Measurements from ENCODE around the gene CDK4. TPM values are rescaled to one million over a fixed set of nuclear protein-coding genes. Genes with fewer than 3 reads are reported as not detected.
"Not testable (repeated sequence)": the region's sequence is repeated elsewhere in the genome, so short reads cannot be mapped to it uniquely, and the experiment has no call there.

The CDK4 gene
- total RNA-seq, 1 donor from 2014 or later = 113 TPM

DNA sequence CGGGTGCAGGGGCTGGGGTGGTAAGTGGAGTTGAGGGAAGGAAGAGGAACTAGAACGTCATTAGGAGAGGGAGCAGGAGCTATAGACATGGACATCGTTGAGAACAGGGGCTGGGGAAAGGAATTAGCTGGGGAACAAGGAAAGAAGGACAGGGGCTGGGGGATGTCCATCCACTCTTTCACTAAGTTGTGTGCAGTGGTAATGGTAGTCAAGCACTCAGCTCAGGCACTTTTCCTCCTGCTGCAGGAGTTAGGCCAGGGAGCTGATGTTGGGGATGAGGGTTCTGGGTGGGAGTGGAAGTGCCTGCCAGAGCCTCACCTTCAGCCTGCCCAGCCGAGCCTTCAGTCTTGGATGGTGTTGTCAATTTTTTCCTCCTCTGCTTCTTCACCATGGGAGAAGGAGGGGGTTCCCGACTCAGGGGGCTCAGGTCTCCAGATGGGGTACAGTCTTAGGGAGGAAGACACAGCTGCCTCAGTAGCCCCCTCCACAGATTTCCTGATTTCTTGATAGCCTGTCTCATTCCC, 22.7 kb downstream of the CDK4 start:
- intact Hi-C loops (cut with micrococcal nuclease) = no loop called here

DNA sequence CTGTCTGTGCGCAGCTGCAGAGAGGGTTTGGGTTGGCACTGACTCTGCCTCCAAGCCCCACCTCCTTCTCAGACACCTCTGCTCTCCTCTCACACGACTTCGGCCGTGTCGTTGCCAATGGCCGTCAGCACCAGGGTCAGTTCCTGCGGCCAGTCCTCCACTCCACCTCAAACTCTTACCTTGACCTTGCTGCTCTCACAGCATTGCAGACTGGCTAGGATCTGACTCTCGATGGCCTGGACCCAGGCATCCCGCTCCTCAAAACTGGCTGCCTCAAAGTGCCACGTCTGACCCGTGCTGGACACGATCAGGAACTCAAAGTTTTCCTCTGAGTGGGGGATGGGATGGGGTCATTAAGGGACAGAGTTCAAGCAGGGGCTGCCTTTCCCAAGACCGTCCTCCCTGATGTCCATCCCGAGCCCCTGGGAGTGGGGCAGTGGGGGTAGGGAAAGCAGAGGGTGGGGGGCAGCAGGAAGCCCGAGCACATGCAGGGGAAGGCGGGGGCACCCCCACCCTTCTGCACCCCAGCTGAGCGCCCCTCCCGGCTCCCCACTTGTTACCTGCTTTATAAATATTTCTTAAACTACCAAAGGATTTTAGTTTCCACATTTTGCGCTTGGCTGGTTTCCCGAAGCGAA, 24.2 kb downstream of the CDK4 start:
- intact Hi-C loops (cut with micrococcal nuclease) = no loop called here

DNA sequence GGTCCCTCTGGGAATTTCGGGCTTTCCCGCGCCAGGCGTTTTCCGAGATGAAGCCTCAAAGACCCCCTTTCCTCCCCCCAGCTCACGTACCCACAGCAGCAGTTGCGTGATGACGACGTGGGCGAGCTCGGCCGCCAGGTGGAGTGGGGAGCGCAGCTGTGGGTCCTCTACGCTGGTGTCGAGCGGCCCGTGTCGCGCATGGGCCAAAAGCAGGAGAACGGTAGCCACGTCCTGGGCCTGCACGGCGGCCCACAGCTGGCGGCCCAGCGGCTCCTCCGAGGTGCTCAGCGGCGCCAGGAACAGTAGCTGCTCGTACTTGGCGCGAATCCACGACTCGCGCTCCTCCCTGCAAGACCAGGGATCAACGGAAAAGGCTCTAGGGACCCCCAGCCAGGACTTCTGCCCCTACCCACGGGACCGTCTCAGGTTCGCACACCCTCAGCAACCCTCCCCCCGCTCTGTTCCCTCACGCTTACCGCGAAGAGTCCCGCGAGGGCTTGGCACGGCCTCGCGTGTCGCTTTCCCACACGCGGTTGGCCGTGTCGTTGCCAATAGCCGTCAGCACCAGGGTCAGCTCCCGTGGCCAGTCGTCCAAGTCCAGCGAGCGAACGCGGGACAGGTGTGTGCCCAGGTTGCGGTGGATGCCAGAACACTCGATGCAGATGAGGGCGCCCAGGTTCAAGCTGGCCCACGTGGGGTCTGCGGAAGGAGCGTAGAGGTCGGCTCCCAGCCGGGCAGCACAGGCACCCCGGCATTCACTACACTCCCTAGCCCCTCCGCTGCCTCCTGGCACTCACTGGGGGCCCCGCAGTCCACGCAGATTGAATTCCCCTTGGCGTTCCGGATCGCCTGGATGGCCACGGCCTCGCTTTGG, 25.0 kb downstream of the CDK4 start:
- intact Hi-C loops (cut with micrococcal nuclease) = no loop called here

DNA sequence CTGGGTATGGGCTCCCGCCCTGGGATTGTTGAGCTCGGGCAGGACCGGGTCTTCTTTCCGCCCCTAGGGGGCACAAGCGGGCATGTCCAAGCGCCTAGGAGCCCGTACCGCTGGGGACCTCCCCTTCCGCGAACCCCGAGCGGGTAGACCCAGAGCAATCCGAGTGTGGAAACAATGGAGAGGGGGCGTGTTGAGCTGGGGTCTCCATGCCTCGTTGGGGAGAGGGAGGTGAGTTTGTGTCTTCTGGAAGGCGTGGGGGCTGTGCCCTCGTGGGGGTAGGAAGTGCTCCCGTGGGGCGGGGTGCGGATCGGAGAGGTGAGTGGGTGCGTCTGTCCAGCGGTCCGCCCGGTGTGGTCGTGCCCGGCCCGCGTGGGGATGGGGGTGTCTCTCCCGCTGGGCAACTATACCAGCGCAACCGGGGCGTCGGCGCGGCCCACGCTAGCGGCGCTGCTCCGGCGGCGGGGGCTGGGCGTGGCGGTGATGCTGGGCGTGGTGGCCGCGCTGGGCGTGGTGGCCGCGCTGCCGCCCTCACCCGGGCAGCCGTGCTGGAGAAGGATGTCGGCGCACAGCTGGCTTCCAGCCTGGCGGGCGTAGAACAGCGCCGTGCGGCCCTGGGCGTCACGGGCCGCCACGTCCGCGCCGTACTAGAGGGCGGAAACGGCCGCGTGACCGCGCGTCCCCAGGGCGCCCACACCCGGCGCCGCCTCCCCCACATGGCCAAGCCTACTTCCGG, 25.8 kb downstream of the CDK4 start:
- intact Hi-C loops (cut with micrococcal nuclease) = no loop called here

DNA sequence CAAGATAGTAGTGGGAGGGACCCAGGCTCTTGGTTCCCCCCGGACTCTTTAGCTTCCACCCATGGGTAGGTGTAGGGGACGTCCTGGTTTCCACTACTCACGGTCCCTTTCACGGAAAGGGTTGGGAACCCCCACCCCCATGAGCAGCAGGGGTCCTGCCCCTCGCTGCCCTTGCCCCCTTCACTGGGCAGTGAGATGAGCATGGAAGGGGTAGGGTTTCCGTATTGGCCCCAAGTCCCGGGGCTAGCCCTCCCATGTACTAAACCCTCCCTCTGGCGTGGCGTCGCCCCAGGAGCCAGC, 26.3 kb downstream of the CDK4 start:
- intact Hi-C loops (cut with micrococcal nuclease) = no loop called here

DNA sequence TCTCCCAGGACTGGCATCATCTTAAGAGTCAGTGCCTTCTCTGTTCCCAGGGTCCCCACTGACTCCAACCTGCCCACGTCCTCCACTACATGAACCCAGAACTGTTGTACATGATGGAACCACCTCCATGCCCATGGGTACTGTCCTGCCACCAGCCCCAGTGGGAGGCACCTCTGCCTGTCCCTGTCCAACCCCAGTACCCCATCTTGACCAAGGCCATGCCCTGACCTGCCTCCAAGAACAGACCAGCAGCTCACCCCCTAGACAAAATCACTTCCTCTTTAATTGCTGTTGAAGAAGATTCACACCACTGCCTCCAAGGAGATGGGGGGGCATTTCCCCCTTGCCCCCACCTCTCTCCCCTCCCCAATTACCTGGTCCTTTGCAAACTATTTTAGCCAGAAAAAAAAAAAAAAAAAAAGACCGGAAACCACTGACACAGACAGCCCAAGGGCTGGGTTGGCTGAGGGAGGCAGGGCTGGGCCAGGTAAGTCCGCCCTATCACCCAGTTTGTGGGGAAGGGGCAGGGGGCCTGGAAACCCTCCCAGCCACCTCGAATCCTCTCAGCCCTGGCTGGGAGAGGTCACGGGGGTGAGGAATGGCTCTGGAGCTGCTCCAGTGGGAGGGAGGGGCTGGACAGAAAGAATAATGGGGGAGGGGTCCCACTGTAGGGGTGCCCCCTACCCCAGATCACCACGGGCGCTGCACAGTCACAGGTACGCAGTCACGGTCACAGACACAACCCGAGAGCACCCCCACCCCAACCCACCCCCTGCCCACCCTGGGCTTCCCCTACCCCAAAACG, 27.0 kb downstream of the CDK4 start:
- intact Hi-C loops (cut with micrococcal nuclease) = no loop called here

DNA sequence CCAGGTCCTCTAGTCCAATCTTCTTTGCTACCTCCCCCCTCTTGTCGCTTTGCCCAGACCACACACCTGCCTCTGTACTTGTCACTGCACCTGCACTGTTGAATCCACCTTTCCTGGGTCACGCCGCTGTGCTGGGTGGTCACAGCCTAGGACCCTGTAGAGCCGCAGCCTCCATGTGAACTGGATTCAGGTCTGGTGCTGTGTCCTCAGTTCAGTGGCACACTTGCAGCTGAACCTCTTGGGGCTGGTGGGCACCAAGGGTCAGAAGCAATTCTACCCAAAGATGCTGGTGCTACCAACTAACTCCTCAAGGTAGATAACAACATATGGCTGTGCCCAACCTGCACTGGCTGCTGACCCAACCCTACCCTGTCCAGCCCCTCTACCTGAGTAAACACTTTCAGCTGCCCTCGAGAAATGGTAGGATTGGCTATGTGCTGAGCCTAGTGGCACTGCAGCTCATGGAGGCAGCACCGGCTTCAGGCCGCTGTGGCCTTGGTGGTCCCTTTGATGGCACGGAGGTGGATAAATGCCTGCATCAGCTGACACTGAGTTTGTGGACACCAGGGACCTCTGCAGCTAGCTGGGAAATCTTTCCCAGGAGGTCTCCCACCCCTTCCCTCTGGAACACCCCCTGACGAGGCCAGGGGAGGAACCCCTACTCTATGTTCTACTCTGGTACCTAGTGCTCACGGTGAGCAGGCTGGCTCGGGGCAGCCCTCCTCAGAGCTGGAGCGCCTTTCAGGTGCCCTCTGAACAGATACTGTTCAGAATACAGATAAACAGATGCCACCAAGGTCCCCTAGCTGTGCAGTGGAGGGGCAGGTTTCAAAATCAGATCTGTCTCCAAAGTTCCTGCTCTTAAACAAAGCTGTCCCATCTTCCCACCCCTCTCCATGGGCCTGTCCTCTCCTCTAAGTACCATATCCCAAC, 27.8 kb downstream of the CDK4 start:
- intact Hi-C loops (cut with micrococcal nuclease) = no loop called here

DNA sequence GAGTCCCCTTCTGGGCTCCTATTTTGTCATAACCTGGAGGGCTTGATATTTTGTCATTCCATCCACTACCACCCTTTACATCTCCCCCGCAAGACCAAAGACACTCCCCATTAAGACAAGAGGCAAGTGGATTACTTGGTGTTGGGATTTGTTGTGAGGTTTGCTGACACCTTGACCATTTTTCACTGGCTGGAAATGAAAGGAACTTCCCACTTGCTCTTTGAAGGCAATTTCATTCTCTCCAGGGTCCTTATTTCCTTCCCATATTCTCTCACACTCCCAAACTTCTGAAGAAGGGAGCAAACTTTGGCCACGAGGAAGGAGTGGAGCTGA, 28.5 kb downstream of the CDK4 start:
- intact Hi-C loops (cut with micrococcal nuclease) = no loop called here

DNA sequence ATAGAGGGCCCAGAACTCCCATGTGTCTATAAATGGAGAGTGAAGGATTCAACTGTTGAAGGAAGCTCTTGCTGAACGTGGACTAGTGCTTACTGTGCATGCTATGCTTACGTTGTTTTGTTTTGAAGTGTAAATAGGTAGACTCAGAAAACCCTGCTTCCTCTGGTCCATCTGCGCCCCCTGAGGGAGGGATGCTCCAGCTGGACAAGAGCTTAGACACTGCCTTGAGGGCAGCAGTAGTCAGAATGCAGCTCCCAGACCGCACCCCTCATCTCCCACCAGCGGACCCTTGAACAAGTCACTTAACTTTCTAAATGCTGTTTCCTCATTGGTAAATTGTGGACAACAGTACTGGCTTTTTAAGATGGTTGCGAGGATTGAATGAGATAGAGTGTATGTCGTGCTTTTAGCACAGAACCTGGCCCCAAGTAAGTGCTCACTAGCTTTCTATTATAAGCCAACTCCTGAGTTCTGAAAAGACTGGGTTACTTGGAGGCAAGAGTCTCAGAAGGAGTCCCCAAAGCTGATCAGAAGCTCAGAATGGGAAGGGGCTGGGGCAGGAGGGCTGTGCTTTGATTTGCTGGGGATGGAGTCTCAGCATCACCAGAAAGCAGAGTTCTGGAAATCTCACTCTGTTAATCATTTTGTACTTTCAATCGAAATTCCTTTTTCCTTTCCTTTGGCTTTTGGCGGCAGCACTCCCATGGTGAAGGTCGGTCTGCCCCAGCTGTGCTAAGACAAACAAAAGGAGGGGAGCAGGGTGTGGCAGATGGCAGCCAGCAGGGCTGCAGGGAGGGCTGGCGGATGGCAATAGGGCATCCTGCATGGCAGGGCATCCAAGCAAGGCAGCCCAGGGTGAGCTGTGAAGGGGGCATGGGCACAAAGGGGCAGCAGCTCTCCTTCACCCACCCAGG, 29.1 kb downstream of the CDK4 start:
- intact Hi-C loops (cut with micrococcal nuclease) = no loop called here

DNA sequence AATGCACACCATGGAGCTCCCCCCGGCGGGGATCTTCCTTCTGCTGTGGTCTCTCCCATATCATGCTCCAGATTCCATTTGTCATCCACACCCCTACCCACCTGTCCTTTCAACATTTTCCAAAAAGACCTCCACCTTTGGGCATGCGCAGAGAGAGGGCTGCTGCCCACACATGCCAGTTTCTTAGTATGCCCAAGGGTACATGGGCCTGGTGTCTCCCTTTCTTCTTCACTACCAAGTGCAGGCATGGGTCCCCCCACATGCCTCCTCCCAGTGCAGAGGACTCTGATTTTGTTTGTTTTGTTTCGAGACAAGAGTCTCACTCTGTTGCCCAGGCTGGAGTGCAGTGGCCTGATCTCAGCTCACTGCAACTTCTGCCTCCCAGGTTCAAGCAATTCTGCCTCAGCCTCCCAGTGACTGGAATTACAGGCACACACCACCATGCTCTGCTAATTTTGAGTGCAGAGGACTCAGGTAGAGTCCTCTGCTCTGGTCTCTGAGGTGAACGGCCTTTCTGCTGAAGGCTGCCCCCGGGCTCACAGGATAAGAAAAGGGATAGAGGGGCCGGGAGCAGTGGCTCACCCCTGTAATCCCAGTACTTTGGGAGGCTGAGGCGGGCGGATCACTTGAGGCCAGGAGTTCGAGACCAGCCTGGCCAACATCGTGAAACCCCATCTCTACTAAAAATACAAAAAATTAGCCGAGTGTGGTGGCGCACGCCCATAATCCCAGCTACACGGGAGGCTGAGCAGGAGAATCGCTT, 30.1 kb downstream of the CDK4 start:
- intact Hi-C loops (cut with micrococcal nuclease) = not testable (repeated sequence)

DNA sequence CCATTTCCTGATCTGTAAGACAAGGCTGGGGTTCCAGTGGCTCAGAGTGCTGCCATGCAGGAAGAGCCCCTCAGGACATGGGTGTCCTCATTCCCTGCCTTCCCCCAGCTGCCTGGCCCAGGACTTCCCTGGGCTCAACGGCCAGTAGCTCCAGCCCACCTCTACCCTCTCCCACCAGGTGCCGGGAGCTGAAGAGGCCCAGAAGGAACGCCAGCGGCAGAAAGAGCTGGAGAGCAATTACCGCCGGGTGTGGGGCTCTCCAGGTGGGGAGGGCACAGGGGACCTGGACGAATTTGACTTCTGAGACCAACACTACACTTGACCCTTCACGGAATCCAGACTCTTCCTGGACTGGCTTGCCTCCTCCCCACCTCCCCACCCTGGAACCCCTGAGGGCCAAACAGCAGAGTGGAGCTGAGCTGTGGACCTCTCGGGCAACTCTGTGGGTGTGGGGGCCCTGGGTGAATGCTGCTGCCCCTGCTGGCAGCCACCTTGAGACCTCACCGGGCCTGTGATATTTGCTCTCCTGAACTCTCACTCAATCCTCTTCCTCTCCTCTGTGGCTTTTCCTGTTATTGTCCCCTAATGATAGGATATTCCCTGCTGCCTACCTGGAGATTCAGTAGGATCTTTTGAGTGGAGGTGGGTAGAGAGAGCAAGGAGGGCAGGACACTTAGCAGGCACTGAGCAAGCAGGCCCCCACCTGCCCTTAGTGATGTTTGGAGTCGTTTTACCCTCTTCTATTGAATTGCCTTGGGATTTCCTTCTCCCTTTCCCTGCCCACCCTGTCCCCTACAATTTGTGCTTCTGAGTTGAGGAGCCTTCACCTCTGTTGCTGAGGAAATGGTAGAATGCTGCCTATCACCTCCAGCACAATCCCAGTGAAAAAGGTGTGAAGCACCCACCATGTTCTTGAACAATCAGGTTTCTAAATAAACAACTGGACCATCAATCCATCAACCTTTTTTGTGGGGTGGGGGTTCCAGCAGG, 31.2 kb downstream of the CDK4 start:
- intact Hi-C loops (cut with micrococcal nuclease) = no loop called here

DNA sequence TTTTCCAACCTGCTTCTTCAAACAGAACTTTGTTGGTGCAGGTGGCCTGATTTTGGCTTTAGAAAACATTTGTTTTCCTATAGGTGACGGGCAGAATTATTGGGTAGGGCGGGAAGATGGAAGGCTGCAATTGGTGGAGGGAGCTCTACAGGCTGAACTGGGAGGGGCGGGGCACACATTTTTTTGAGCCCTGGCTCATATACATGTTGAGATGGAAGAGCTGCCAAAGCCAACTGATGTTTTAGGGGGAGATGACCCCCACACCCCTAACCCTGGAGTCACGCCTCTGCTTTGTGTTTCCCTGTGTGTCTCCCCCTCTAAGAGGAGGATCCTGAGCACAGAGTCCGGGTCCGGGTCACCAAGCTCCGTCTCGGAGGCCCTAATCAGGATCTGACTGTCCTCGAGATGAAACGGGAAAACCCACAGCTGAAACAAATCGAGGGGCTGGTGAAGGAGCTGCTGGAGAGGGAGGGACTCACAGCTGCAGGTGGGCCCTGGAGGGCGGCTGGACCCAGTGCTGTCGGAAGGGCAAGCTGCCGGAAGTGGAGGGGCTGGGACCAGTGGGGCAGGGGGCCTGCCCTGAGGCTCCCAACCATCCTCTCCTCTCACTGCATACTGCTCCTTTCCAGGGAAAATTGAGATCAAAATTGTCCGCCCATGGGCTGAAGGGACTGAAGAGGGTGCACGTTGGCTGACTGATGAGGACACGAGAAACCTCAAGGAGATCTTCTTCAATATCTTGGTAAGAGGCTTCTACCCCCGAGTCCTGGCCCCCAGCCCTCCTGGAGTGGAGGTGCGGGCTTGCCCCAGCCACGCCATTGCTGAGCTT, 32.1 kb downstream of the CDK4 start:
- intact Hi-C loops (cut with micrococcal nuclease) = no loop called here

DNA sequence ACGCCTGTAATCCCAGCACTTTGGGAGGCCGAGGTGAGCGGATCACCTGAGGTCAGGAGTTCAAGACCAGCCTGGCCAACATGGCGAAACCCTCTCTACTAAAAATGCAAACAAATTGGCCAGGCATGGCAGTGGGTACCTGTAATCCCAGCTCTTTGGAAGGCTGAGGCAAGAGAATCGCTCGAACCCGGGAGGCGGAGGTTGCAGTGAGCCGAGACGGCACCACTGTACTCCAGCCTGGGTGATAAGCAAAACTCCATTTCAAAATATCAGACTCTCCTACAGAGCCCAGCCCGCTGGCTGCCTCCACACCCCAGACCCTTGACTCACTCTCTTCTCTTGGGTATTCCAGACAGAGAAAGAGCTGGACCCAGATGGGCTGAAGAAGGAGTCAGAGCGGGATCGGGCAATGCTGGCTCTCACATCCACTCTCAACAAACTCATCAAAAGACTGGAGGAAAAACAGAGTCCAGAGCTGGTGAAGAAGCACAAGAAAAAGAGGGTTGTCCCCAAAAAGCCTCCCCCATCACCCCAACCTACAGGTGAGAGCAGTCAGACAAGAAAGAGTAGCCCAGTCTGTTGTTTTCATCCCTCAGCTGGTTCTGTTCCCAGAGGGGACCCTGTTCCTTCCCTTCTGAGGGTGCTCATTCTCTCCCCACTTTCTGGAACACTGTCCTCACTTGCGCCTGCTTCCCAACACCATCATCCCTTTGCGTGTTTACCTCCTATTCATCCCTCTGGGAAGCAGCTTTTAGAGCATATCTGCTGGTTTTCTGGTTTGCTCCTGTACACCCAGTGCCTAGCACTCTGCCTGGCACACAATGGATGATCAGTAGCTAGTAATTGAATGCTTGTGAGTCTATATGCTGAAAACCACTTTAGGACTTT, 33.2 kb downstream of the CDK4 start:
- intact Hi-C loops (cut with micrococcal nuclease) = no loop called here

DNA sequence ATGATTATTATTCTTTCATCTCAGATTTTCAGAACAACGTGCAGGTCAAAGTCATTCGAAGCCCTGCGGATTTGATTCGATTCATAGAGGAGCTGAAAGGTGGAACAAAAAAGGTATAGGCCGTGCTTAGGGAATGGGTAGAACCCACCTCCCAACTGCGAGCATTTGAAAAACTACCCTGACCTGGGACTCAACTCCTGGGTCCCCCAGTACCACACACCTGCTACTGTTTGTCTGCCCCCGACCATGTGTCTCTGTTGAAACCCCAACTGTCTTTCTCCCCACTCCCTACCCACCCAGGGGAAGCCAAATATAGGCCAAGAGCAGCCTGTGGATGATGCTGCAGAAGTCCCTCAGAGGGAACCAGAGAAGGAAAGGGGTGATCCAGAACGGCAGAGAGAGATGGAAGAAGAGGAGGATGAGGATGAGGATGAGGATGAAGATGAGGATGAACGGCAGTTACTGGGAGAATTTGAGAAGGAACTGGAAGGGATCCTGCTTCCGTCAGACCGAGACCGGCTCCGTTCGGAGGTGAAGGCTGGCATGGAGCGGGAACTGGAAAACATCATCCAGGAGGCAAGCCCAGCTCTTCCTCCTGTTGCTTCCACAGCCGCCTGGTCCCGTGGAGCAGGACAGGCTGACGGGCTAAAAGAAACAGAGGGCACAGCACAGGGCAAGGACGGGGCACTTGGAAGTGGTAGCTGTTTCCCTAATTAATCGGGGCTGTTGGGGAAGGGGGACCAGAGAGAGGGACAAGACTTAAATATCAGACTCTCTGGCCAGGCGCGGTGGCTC, 34.1 kb downstream of the CDK4 start:
- intact Hi-C loops (cut with micrococcal nuclease) = no loop called here

DNA sequence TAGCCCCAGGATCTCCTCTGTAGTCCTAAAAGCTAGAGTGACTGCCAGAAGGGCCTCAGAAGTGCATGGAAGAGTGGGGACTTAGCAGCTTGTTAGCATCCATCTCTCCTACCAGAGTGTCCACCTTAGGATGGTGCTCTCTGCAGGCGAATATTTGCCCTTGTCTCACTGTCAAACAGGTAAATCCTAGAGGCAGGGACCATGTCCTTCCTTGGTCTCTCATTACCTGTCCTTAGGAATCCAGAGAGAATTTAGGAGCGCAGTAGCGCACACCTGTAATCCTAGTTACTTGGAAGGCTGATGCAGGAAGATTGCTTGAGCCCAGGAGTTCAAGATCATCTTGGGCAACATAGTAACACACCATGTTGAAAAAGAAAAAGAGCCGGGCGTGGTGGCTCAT, 35.0 kb downstream of the CDK4 start:
- intact Hi-C loops (cut with micrococcal nuclease) = no loop called here
